ENCODE data around the gene SKOR1. TPM values are rescaled to one million over a fixed set of nuclear protein-coding genes. Genes with fewer than 3 reads are reported as not detected.

The SKOR1 gene
- total RNA-seq, 1 experiment from 2014 or later, result 0.13 TPM

GRCh38 chr15:67805008-67805665 is 20.2 kb upstream of the SKOR1 start:
- Histone ChIP-seq H2BK20ac (ENCODE audit: low read depth, low read length, poor library complexity, severe bottlenecking) (no peak overlapping the region), H2AK5ac (ENCODE audit: insufficient read length, low read length) (no peak overlapping the region), H3K27ac (ENCODE audit: insufficient read length, low read depth, low read length) (no peak overlapping the region), H3T11ph (ENCODE audit: low read length) (no peak overlapping the region), H3K56ac (ENCODE audit: insufficient read length, low read depth, low read length) (no peak overlapping the region), H2BK5ac (ENCODE audit: insufficient read length, low read length) (no peak overlapping the region), H2BK15ac (ENCODE audit: low read depth, low read length) (no peak overlapping the region), H3K23me2 (ENCODE audit: insufficient read length, low read depth, low read length, poor library complexity, severe bottlenecking) (no peaks in the 10 kb centered on the region), H3K4ac (ENCODE audit: low read depth, low read length) (no peak overlapping the region), H2AFZ (ENCODE audit: low read length) (no peak overlapping the region), H4K20me1 (ENCODE audit: control insufficient read depth, insufficient read depth, insufficient read length) (no peaks in the 10 kb centered on the region), H4K8ac (replicated peaks; ENCODE audit: insufficient read length, low read depth, low read length) (no peak overlapping the region), H3K14ac (ENCODE audit: insufficient read depth, low read length) (peak overlapping the region; percentile 62), H3K23ac (ENCODE audit: insufficient read length, low read depth, low read length) (no peak overlapping the region), H3K79me1 (ENCODE audit: insufficient read depth, low read depth, low read length, poor library complexity, severe bottlenecking) (no peaks in the 10 kb centered on the region), H3K4me1 (ENCODE audit: insufficient read depth, low read length) (peaks cover 2% of the 10 kb centered on the region; the same call in 1 of the 2 replicates), H4K91ac (ENCODE audit: insufficient read length, low read depth, low read length) (peak overlapping the region; percentile 56), H3K79me2 (ENCODE audit: insufficient read depth, low read length) (no peaks in the 10 kb centered on the region), H2BK120ac (ENCODE audit: low read depth, low read length, poor library complexity, severe bottlenecking) (no peak overlapping the region), H3K4me2 (ENCODE audit: insufficient read depth, insufficient read length, low read length) (no peak overlapping the region), H4K5ac (ENCODE audit: insufficient read length, low read depth, low read length) (no peak overlapping the region), H3K9ac (ENCODE audit: extremely low read depth, insufficient read length, low read length) (no peak overlapping the region), H3K9me3 (ENCODE audit: control insufficient read depth, low read depth, low read length) (no peaks in the 10 kb centered on the region), H2BK12ac (ENCODE audit: insufficient read length, low read depth, low read length) (no peak overlapping the region), H3K18ac (ENCODE audit: insufficient read length, low read depth, low read length) (peak overlapping the region; percentile 54), H3K27me3 (ENCODE audit: insufficient read depth, low read length) (no peaks in the 10 kb centered on the region)
- no peak for DNase-seq
- Mint-ChIP-seq H3K4me1 (peaks cover 14 to 24% of the 10 kb centered on the region in 2 experiments), H3K9me3 (no peaks in the 10 kb centered on the region), H3K36me3 (ENCODE audit: insufficient read depth in 1 of 3, low read depth in 3 of 3) (no peaks in the 10 kb centered on the region; a peak in 1 of 7 replicates), H3K27me3 (ENCODE audit: low read depth) (no peaks in the 10 kb centered on the region; the same call in 1 of the 2 replicates), H3K4me3 (no peak overlapping the region), H3K27ac (no peak overlapping the region)
- no CpG with 5 or more reads among the region's 17 CpGs for WGBS (ENCODE audit: extremely low coverage, insufficient read length, low lambda C conversion rate)
- TF ChIP-seq CTCF (conservative IDR thresholded peaks at IDR 0.05), result no peak
